Stomach (tissue), 9 donors: ENCODE results near the gene PRKCZ. TPM values are rescaled to one million over a fixed set of nuclear protein-coding genes. Genes with fewer than 3 reads are reported as not detected.

ENCODE experiments used
- DNase-seq, 2 donors: peaks; one replicate each; pipeline versions ENCODE4 v3.0.0 to v3.0.0-alpha.2; 2013 to 2019
- H3K27ac ChIP-seq, 5 donors: fragments of 200-600 bp in 4 of 5; sonication (generic) in 4 of 5; one replicate each; pipeline ENCODE4 v1.5.1; 2013 to 2019; ENCODE audit warnings: mild to moderate bottlenecking in 1 of 5, moderate library complexity in 1 of 5
- H3K27me3 ChIP-seq, 3 donors: fragments of 200-600 bp; sonication (generic); one replicate each; pipeline ENCODE4 v1.5.1; 2017 to 2019; ENCODE audit warnings: mixed run types in 1 of 3
- H3K36me3 ChIP-seq, 4 donors: fragments of 200-600 bp; sonication (generic); 1 replicate in 3 of 4; 2 replicates in 1 of 4; pipeline ENCODE4 v1.5.1; 2016 to 2019
- H3K4me1 ChIP-seq, 4 donors: fragments of 200-600 bp; sonication (generic); one replicate each; pipeline ENCODE4 v1.5.1; 2016 to 2019
- H3K4me3 ChIP-seq, 4 donors: fragments of 200-600 bp; sonication (generic) in 3 of 4; one replicate each; pipeline ENCODE4 v1.5.1; 2016 to 2019; ENCODE audit warnings: mild to moderate bottlenecking in 1 of 4
- H3K9me3 ChIP-seq, 4 donors: fragments of 200-600 bp; sonication (generic); one replicate each; pipeline ENCODE4 v1.5.1; 2016 to 2019
- EP300 ChIP-seq: sonication (generic); formaldehyde crosslinking; IDR thresholded peaks from one replicate; pipeline ENCODE4 v1.6.1; 2017; ENCODE audit warnings: antibody characterized with exemption
- POLR2A ChIP-seq, 4 donors: fragments of 450-650 bp; IDR thresholded peaks; one replicate each; pipeline ENCODE4 v1.6.1; 2016; ENCODE audit warnings: antibody characterized with exemption in 4 of 4, control low read depth in 2 of 4, mild to moderate bottlenecking in 1 of 4, moderate library complexity in 1 of 4
- POLR2AphosphoS5 ChIP-seq, 3 donors: sonication (generic); formaldehyde crosslinking; IDR thresholded peaks; one replicate each; pipeline ENCODE4 v1.6.1; 2016; ENCODE audit warnings: antibody characterized with exemption in 3 of 3
- WGBS, 5 donors: extraction: QIAGEN DNeasy Blood & Tissue Kit in 3 of 5; methylation state at CpG; one replicate each; pipeline versions ENCODE4 v1.1.5 to v1.1.7; 2013 to 2018; 5-methylcytosine and 5-hydroxymethylcytosine counted together
- intact Hi-C: fragments of 100-400 bp; cut with DNase I; formaldehyde crosslinking; loops from one replicate; pipeline ENCODE4 v1.15.1; 2023; ENCODE audit warnings: low total_unique reads
- polyA plus RNA-seq, 3 donors: library from polyadenylated mRNA; stranded (reverse); fragments of 200-250 nt; gene quantifications; one replicate each; pipeline ENCODE4 v1.2.3, GENCODE V29; 2013
- total RNA-seq, 5 donors: library from RNA; depleted of rRNA; stranded (reverse); fragments of >200 nt; gene quantifications; one replicate each; pipeline versions ENCODE4 v1.1.0 to v1.2.3, GENCODE V29; 2014 to 2016
- TF ChIP-seq, protein P1 (sequence below), 7 experiments: fragments of 450-650 bp in 4 of 7; fragments of 200-600 bp in 3 of 7; sonication (generic) in 3 of 7; IDR thresholded peaks; one replicate each; pipeline ENCODE4 v1.5.1; 2016 to 2019; ENCODE audit warnings: antibody characterized with exemption in 7 of 7, control low read depth in 2 of 7, mild to moderate bottlenecking in 1 of 7
- donor health status: healthy with polysubstance abuse.
- donor health status: Bipolar disorder and iron deficiency.
- donor health status: healthy.

Gene PRKCZ
- total and polyA plus RNA-seq, 8 donors, result 11.1 to 55.8 (median 25.5) TPM

GRCh38 chr1:2233468-2233867 is 183.3 kb downstream of the PRKCZ start:
- 68 to 74% (median 70%) methylated on average over 10 to 12 of the region's 12 CpGs for WGBS, 5 donors
- H3K27me3 ChIP-seq, result no peaks in the 10 kb centered on the region
- H3K4me1 ChIP-seq, result peaks cover 92 to 96% (median 93%) of the 10 kb centered on the region in 4 donors
- TF ChIP-seq EP300 (no peak), POLR2AphosphoS5 (IDR thresholded peaks at IDR 0.05) (no peak), POLR2A (IDR thresholded peaks at IDR 0.05) (no peak)
- TF ChIP-seq, protein P1, sequence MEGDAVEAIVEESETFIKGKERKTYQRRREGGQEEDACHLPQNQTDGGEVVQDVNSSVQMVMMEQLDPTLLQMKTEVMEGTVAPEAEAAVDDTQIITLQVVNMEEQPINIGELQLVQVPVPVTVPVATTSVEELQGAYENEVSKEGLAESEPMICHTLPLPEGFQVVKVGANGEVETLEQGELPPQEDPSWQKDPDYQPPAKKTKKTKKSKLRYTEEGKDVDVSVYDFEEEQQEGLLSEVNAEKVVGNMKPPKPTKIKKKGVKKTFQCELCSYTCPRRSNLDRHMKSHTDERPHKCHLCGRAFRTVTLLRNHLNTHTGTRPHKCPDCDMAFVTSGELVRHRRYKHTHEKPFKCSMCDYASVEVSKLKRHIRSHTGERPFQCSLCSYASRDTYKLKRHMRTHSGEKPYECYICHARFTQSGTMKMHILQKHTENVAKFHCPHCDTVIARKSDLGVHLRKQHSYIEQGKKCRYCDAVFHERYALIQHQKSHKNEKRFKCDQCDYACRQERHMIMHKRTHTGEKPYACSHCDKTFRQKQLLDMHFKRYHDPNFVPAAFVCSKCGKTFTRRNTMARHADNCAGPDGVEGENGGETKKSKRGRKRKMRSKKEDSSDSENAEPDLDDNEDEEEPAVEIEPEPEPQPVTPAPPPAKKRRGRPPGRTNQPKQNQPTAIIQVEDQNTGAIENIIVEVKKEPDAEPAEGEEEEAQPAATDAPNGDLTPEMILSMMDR (IDR thresholded peaks at IDR 0.05), result no peak
- peak overlapping the region; percentile 67 to 92 (median 87) for H3K27ac ChIP-seq
- DNase-seq, result no peak
- intact Hi-C loops, result no loop called here
- H3K4me3 ChIP-seq, result peak overlapping the region; percentile 12 to 71 (median 45)
- no peaks in the 10 kb centered on the region for H3K9me3 ChIP-seq
- no peaks in the 10 kb centered on the region for H3K36me3 ChIP-seq

DNA sequence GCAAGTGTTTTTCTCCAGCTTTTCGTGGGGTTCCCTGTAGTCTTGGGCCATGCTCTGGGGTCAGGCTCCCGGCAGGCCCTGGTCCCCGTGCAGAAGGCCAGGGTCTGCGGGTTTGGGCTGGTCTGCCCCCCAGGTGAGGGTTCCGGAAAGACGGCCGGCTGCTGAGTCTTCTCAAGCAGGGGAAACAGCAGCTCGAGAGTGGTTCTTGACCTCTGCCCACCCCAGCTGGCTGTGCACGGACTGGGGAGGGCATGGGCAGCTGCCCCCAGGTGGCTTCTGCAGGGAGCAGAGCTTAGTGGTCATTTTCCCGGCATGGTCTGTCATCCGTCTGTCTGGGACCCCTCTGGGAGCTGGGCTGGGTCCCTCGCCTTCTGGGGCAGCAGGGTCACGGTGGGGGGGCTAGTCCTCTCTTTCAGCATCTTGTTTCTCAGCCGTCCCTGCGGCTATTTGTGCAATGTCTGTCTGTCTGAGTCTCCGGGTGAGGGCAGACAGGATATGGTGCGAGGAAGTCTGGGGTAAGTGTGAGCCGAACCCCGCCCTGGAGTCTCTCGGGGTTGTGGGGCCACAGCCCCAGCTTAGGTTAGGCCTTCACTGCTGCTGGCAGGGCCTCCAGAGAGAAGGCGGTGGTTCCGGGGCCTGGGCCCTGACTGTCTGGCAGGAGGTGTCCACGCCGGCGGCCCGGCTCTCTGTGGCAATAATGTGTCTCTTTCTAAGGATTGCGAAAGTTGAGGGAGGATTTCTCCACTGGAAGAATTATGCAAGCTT is 184.0 kb downstream of the PRKCZ start:
- intact Hi-C loops, result no loop called here
- H3K4me3 ChIP-seq, result peak overlapping the region; percentile 12 to 71 (median 45)

GRCh38 chr1:2234762-2235113 is 184.5 kb downstream of the PRKCZ start:
- H3K27ac ChIP-seq, result peak overlapping the region; percentile 67 to 92 (median 87)
- WGBS, 5 donors, result 31 to 56% (median 46%) methylated on average over 4 of the region's 4 CpGs
- no peaks in the 10 kb centered on the region for H3K9me3 ChIP-seq
- no peaks in the 10 kb centered on the region for H3K36me3 ChIP-seq
- H3K4me3 ChIP-seq, result peak overlapping the region in 3 of 4 donors; percentile 12 to 71 (median 68)
- no peaks in the 10 kb centered on the region for H3K27me3 ChIP-seq
- no peak for TF ChIP-seq EP300
- no peak for TF ChIP-seq POLR2A (IDR thresholded peaks at IDR 0.05)
- TF ChIP-seq, protein P1 (IDR thresholded peaks at IDR 0.05), result no peak
- TF ChIP-seq POLR2AphosphoS5 (IDR thresholded peaks at IDR 0.05), result no peak
- peaks cover 100% of the 10 kb centered on the region in 4 donors for H3K4me1 ChIP-seq
- intact Hi-C loops, result no loop called here
- DNase-seq, result peak in 1 of 2 donors; percentile 50

More for the DNA sequence above, 184.0 kb downstream of the PRKCZ start:
- Histone ChIP-seq H3K4me1 (peaks cover 99 to 100% (median 100%) of the 10 kb centered on the region in 4 donors), H3K36me3 (no peaks in the 10 kb centered on the region), H3K27me3 (no peaks in the 10 kb centered on the region), H3K9me3 (no peaks in the 10 kb centered on the region), H3K27ac (peak overlapping the region; percentile 67 to 92 (median 87))
- TF ChIP-seq EP300 (no peak), POLR2AphosphoS5 (IDR thresholded peaks at IDR 0.05) (peak in 2 of 3 donors; percentile 58 to 74), POLR2A (IDR thresholded peaks at IDR 0.05) (no peak)
- TF ChIP-seq, protein P1 (IDR thresholded peaks at IDR 0.05), result no peak
- 11 to 32% (median 24%) methylated on average over 16 to 27 of the region's 27 CpGs for WGBS, 5 donors
- DNase-seq, result peak; percentile 75 to 77

Other genes starting within 250 kb of the PRKCZ start
- gene GNB1, start 159.3 kb upstream of the PRKCZ start, total RNA-seq, result 100 to 1,000 TPM in 4 of 5 donors, 10 to 100 TPM in 1; 49.6 to 195 (median 124) TPM
- gene GNB1, start 159.3 kb upstream of the PRKCZ start, polyA plus RNA-seq, result 100 to 1,000 TPM in 2 of 3 donors, 10 to 100 TPM in 1; 66.2 to 146 (median 126) TPM
- not detected for gene CALML6, start 135.2 kb upstream of the PRKCZ start, total RNA-seq
- gene CALML6, start 135.2 kb upstream of the PRKCZ start, polyA plus RNA-seq, result 1 to 10 TPM; 1.4 to 5.7 (median 2.6) TPM
- 1 to 10 TPM in 1 of 5 donors, not detected in 4; 9.8 TPM for gene TMEM52, start 131.1 kb upstream of the PRKCZ start, total RNA-seq
- 10 to 100 TPM in 1 of 3 donors, 1 to 10 TPM in 2; 5.0 to 10.4 (median 6.2) TPM for gene TMEM52, start 131.1 kb upstream of the PRKCZ start, polyA plus RNA-seq
- under 1 TPM in 1 of 5 donors, not detected in 4; under 0.01 TPM for gene CFAP74, start 46.6 kb upstream of the PRKCZ start, total RNA-seq
- not detected for gene CFAP74, start 46.6 kb upstream of the PRKCZ start, polyA plus RNA-seq
- gene GABRD, start 31.1 kb upstream of the PRKCZ start, total RNA-seq, result 1 to 10 TPM in 1 of 5 donors, not detected in 4; 1.5 TPM
- gene GABRD, start 31.1 kb upstream of the PRKCZ start, polyA plus RNA-seq, result under 1 TPM in 2 of 3 donors, not detected in 1; 0.50 to 0.95 TPM
- gene FAAP20, start 144.4 kb downstream of the PRKCZ start, total RNA-seq, result 100 to 1,000 TPM in 1 of 5 donors, 10 to 100 TPM in 3, 1 to 10 TPM in 1; 8.2 to 170 (median 25.8) TPM
- gene FAAP20, start 144.4 kb downstream of the PRKCZ start, polyA plus RNA-seq, result 100 to 1,000 TPM in 2 of 3 donors, 10 to 100 TPM in 1; 91.3 to 120 (median 101) TPM
- gene SKI, start 177.9 kb downstream of the PRKCZ start, total RNA-seq, result 10 to 100 TPM; 18.7 to 84.0 (median 32.7) TPM
- 10 to 100 TPM in 2 of 3 donors, 1 to 10 TPM in 1; 7.4 to 14.8 (median 13.9) TPM for gene SKI, start 177.9 kb downstream of the PRKCZ start, polyA plus RNA-seq